Anterior cingulate cortex (tissue), 58 donors: ENCODE measurements around the gene TMEM201.

Experiments
- DNase-seq, 58 donors: peaks; one replicate each; lab custom pipeline; 2025; lab: John Stamatoyannopoulos, UW

TMEM201 gene

DNA sequence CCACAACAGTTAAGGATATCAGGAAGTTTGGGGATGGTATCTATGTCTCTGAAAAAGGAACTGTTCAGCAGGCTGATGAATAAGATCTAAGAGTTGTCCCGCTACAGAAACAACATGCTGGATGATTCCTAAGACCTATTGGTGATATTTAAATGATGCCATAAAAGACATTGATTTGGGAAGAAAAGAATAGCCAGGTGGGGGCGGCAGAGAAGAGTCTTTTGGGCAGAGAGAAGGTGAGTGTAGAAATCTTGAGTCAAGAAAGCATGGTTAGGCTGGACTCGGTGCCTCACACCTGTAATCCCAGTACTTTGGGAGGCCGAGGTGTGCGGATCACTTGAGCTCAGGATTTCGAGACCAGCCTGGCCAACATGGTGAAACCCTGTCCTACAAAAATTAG is 11.8 kb upstream of the TMEM201 start:
- no peak for DNase-seq

DNA sequence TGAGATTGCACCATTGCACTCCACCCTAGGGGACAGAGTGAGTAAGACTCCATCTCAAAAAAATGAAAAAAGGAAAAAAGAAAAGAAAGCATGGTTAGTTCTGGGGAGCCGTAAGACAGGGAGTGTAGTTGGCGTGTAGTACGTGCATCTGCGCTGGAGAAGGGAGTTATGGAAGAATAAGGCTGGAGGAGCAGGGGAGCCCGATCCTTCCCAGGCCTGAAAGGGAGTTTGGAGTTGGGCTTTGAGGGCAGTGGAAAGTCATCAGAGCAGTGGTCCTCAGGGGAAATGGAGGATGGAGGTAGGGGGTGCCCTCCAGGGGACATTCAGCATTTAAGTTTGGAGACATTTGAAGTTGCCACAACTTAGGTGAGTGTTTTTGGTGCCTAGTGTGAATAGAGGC is 11.3 kb upstream of the TMEM201 start:
- DNase-seq: no peak

- no peak for DNase-seq
These were observed 7.8 kb upstream of the TMEM201 start for GRCh38 chr1:9580942-9581341.

DNA sequence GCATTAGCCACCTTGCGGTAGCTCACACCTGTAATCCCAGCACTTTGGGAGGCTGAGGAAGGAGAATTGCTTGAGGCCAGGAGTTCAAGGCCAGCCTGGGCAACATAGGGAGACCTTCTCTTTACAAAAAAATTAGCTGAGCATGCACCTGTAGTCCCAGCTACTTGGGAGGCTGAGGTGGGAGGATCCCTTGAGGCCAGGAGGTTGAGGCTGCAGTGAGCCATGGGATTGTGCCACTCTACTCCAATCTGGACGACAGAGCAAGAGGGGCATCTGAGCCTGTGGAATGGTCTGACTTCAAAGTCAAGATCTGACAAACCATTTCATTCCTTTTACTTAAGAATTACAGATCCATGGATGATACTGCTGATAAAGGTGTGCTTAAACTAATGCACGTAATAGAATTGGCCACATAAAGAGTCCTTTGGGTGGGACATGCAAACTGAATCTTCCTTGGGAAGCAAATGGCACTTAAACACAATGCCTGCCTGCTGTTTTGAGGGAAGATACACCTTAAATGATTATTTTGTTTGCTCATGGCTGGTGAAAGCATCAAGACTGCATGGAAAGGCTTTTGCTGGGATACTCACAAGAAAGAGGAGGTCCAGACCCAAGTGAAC is 2.5 kb upstream of the TMEM201 start:
- no peak for DNase-seq

GRCh38 chr1:9589144-9589718 is 520 bp downstream of the TMEM201 start:
- DNase-seq: peak in 12 of 58 donors; percentile 11 to 48 (median 24)

- DNase-seq: no peak
These were observed 1.0 kb downstream of the TMEM201 start for GRCh38 chr1:9589719-9590157.

GRCh38 chr1:9590201-9590600 is 1.5 kb downstream of the TMEM201 start:
- no peak for DNase-seq

DNA sequence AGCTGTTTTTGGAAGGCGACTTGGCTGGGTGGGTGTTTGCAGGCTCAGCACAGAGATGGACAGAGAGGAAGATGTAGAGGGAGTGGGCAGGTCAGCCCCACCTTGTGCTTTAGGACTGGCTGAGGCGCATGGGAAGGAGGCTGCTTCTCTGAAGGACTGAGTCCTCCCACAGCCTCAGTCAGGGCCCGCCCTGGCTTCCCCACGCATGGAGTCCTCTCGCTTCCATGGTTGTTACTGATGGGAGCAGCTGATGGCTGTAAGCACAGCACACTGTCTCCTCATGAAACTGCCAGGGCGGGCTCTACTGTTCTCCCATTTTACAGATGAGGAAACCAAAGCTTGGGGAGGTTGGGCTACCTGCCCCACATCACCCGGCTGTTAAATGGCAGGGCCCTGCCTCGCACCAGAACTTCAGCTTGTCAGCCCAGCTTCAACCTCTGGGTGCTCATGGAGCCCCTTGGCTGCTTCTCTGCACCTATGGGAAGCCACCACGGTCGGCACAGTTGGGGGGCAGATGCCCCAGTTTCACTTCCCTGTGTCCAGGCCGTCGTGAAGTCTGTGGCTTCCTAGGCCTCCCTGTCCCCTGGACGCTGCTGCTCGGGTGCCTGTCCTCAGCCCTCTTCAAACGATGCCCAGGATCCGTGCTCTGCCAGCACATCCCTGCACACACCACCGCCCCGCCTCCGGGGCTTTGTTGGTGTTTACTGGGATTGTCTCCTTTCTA is 2.4 kb downstream of the TMEM201 start:
- peak in 2 of 58 donors; percentile 12 to 49 for DNase-seq

DNA sequence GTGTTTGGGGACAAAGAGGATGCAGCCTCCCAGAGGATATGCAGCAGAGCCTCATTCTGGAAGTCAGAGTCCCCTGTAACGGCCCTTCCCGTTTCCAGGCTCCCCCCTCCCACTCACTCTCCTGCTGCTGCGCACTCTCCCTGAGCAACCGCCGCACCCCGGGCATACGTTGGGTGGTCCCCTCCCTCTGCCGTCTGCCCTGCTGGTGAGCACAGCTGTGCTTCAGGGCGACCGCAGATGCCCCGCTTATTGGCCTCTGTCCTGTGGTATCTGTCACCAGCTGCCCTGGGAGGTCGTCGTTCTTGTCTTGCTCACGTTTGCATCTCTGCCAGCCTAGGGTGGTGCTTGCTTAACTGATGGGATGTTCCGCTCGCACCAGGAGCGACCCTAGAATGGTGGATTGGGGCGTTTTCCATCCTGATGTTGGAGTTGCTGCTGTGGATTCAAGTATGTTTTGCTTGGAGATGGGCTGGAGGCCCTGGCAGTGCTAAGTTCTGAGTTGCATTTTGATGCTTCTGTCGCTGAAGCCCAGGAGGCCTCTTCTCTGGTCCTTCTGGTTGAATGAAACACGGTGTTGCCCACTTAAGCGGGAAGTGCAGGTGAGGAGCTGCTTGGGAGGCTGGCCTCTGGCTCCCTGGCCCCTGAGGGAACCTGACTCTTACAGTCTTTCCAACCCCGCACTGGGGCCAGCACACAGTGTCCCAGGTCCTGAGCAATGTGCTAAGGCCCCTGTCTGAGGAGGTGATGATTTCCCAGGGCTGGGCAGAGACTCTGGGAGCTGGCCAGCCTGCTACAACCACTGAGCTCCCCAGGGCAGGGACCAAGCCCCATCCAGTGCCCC is 3.2 kb downstream of the TMEM201 start:
- peak in 5 of 58 donors; percentile 31 to 49 (median 37) for DNase-seq

- DNase-seq: no peak
These were observed 3.9 kb downstream of the TMEM201 start for GRCh38 chr1:9592510-9593075.

DNA sequence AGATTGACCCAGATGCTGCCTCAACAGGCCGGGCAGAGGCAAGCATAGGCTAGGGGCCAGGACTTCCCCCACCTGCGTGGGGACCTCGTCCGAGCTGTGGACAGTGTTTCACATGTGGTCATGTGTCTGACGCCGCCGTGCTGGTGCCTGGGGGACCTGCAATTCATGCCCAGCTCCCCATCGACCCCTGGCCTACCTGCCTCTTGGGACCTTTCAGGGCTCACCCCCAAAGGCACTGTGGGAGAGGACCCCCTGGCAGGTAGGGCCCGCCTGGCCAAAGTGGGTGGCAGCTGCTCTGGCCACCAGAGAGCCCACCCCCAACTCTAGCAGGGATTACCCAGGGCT is 4.4 kb downstream of the TMEM201 start:
- no peak for DNase-seq

- peak in 33 of 58 donors; percentile 20 to 68 (median 42) for DNase-seq
These were observed 5.1 kb downstream of the TMEM201 start for GRCh38 chr1:9593492-9594465.

DNA sequence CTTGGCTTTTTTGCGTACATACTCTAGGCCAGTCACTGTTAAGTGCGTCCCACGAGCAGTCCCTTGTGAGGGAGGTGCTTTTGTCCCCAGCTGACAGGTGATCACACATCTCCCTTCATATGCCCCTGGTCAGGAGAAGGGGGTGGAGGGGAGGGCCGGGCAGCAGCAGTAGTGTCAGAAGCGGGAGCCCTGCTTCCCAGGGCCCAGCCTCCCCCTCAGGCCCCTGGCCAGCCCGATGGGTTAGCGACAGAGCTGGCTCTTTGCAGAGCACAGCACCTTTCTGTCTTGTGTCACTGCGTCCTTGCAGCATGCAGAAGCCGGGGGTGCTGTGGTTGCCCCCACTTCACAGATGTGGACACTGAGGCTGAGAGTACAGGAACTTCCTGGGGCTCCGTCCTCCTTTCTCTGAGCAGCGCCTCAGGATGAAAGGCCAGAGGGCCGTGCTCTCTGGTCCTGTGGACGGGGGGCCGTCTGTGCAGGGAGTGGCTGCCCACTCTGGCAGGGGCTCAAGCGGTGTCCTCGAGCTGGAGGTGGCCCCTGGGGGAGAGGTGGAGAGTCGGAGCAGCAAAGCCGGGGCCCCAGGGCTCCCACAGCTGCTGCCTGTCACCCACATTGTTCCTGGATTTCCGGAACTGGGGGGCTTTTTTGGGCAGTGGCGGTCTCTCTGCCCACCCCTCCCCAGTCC is 5.9 kb downstream of the TMEM201 start:
- DNase-seq: no peak

DNA sequence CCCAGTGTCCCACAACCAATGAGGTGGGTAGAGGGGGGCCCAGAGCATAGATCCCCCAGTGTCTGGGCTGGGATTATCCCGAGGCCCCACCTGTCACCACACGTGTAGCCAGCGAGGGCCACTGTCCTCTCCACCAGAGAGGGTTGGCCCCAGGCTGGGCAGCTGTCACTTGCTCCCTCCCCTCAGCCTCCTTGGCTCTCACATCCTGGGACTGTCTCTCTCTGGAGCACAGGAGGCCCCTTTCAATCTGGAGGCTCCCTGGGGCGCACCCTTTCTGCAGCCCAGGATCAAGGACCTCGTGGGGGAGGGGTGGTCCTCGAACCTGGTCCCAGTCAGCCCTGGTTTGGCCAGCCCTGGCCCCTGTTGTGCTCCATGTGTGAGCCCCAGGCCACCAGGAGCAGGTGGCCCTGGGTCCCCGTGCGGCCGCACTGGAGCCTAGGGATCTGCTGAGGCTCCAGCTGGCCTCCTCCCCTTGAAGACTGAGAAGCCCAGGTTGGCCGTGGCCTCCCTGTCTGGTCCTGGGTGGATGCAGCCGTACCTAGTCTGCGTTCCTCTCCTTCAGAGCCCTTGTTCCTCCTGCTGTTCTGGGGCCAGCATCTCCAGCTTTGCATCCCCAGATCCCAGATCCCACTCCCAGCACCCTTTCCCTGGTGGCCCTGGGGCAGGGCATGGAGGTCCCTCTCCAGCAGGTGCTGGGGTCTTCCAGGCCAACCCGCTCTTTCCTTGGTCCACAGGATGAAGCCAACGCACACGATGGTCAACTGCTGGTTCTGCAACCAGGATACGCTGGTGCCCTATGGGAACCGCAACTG is 6.7 kb downstream of the TMEM201 start:
- DNase-seq: no peak

GRCh38 chr1:9595968-9596340 is 7.2 kb downstream of the TMEM201 start:
- no peak for DNase-seq

GRCh38 chr1:9596415-9597123 is 7.9 kb downstream of the TMEM201 start:
- DNase-seq: no peak
